ENCODE results near the gene PLCB2.
A peak's percentile ranks its signal among the peaks of the same experiment; 100 is the strongest.

Gene PLCB2

GRCh38 chr15:40342416-40343320 lies 34.9 kb upstream of the PLCB2 start:
- no peak for DNase-seq (ENCODE audit: low read depth in 2 of 2)

- no peak for DNase-seq (ENCODE audit: low read depth in 2 of 2)
These were observed 33.1 kb upstream of the PLCB2 start, which contains the start of gene CCDC9B for GRCh38 chr15:40340740-40341400. Gene CCDC9B (minus strand): TSS chr15:40340939. CDS start chr15:40340819, 120 bp downstream.

- no peak for DNase-seq (ENCODE audit: low read depth in 2 of 2)
These were observed 32.5 kb upstream of the PLCB2 start for GRCh38 chr15:40340038-40340739.

DNA sequence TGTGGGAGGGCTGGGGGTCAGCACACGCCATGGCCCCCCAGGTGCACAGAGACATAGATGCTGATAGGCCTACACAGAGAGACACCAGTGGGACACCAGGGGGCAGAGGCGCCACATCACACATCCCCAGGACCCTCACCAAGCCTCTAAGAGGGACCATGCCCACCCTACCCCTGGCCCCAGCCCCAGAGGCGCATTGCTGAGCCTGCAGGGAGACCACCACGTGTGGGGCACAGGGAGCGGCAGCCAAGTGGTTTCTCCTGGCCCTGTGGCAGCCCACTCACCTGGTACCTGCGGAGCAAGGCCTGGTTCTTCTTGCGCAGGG lies 31.8 kb upstream of the PLCB2 start:
- DNase-seq (ENCODE audit: low read depth in 2 of 2), result no peak

DNA sequence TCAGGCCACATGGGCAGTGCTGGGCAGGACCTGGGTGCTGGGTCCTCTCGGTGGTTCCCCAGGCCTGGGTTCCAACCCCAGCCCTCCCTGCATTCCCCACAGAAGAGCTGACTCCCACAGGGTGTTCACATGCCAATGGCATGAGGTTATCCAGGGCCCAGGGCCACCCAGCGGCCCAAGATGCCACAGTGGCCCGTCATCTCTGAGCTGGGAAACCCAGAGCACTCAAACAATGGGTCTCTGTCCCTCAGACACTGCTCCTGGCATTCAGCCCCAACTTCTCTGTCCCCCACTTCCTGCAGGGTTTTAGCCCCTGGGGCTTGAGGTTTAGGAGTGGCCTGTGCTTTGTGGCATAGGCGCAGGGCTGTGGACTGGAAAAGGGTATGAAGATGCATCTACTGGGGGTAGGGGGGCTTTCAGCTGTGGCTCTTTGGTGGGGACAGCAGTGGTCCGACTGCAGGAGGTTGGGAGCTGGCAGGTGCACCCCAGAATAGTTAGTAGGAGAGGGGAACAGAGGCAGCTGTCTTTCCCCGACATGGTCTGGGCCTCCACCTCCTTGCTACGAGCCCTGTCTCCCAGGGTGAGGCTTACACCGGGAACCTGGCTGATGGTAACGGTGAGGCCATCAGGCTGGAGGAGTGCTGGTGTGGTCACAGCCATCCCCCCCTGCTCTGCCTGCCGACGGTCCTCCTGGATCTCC lies 31.3 kb upstream of the PLCB2 start:
- no peak for DNase-seq (ENCODE audit: low read depth in 2 of 2)

DNA sequence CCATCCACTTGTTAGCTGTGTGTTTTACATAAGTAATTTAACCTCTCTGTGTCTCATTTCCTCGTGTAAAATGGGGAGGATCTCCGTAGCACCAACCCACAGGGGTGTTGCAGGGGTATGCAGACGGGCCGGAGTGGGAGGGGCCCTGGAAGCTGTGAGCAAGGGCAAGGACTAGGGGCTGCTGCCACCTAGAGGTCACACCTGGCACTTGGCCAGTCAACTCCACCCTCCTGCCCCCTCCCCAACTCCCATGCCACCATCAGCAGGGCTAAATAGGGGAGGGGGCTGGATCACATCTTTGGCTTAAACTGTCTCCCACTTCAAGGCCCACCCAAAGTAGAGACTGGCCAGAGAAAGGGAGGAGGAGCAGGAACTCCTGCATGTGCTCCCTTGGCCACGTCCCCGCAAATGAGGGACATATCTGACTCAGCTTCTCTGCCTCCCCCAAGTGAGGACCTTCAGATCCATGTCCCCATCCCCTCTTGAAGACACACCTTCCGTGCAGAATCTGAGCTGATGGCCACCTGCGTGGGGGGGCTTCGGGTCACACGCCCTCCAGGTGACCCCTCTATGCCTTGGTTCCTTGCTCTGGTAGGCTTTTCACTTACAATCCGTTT lies 30.4 kb upstream of the PLCB2 start:
- peak; percentile 72 to 77 for DNase-seq (ENCODE audit: low read depth in 2 of 2)

- no peak for DNase-seq (ENCODE audit: low read depth in 2 of 2)
These were observed 29.9 kb upstream of the PLCB2 start for GRCh38 chr15:40337597-40337996.

- no peak for DNase-seq (ENCODE audit: low read depth in 2 of 2)
These were observed 29.0 kb upstream of the PLCB2 start for GRCh38 chr15:40336744-40337122.

GRCh38 chr15:40335938-40336743 lies 28.4 kb upstream of the PLCB2 start:
- no peak for DNase-seq (ENCODE audit: low read depth in 2 of 2)

- DNase-seq (ENCODE audit: low read depth in 2 of 2), result no peak
These were observed 27.4 kb upstream of the PLCB2 start for GRCh38 chr15:40334941-40335795.

GRCh38 chr15:40334541-40334940 lies 26.8 kb upstream of the PLCB2 start:
- no peak for DNase-seq (ENCODE audit: low read depth in 2 of 2)

DNA sequence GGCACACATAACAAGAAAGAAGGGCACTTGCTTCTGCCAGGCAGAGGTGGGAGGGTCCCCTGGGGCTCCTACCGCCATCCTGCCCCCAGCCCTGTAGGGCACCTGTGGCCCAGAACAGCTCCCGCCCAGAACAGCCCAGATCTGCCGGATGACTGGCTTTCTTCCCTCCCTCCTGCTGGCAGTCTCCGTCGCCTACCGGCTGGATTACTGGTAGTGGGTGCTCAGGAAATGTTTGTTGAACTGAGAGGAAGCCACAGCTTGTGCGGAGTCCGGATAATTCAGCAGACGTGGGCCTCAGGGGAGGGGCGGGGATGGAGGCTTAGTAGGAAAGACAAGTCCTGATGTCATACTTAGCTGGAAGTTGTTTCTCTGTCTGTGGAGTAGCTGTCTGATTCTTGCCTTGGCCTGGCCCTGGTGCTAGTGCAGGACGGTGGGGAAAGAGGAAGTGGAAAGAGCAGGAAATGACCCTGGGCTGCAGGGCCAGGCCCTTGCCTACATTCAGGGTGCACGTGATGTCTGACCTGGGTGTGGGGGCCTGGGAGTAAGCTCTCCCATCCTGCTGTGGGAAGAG lies 26.3 kb upstream of the PLCB2 start:
- DNase-seq (ENCODE audit: low read depth in 2 of 2), result no peak

DNA sequence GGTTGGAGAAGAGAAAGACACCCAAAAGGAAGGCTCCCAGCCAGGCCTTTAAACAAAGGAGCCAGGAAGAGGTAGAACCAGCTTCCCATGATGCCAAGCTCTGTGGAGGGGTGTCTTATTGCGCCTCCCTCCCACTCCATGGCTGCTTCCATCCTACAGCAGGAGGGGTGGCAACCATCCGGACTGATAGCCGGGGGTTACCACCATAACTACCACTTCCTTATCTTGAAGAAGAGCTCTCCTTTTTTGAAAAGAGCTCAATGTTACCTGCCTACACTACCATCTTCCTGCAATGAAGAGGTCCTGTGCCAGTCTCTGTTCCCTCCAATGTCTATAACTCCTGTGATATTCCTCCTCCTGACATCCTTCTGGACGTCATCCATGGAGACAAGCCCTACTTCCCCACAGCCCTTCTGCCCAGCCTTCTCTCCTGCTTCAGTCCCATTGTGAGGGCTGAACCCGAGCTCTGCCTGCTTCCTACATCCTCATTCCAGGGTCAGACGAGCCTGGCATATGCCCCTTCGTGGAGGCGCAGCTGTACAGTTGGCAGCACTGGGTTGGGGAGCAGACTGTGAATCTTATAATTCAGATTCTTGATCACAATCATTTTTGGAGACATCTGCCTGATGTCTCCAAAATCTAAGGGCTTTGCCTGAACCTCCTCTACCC lies 24.5 kb upstream of the PLCB2 start:
- DNase-seq (ENCODE audit: low read depth in 2 of 2), result no peak

DNA sequence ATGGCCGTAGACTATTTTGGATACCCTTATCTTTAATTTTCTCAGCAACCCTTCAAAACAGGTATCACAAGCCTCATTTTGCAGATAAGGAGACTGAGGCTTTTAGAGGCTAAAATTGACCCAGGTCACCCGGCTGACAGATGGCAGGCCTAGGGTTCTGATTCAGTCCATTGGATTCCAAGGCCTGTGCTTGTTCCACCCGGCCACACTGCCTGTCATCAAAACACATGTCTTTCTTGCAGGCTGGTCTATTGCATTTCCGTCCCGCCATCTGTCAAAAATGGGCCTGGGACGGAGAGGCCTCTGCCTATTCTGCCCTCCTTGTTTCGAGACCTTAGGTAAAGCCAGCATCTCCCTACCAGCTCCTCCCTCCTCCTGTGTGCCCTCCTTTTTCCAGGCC lies 23.9 kb upstream of the PLCB2 start:
- no peak for DNase-seq (ENCODE audit: low read depth in 2 of 2)

DNA sequence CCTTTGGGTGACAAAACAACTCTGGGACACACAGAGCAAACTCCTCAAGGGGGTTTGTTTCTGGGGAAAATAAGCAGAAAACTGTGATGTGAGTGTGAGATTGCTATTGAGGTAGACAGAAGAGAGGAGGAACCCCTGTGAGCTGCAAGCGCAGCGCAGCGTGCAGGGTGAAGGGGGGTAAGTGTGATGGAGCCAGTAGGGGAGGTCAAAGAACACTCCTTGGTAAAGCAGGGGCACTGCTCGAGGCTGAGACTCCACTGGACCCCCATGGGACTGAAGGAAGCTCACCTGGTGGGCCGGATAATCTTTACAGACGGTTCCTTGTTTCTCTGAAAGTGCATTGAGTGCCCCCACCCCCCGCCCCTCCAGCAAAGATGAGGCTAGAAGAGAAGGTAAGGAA lies 23.3 kb upstream of the PLCB2 start:
- DNase-seq (ENCODE audit: low read depth in 2 of 2), result no peak

DNA sequence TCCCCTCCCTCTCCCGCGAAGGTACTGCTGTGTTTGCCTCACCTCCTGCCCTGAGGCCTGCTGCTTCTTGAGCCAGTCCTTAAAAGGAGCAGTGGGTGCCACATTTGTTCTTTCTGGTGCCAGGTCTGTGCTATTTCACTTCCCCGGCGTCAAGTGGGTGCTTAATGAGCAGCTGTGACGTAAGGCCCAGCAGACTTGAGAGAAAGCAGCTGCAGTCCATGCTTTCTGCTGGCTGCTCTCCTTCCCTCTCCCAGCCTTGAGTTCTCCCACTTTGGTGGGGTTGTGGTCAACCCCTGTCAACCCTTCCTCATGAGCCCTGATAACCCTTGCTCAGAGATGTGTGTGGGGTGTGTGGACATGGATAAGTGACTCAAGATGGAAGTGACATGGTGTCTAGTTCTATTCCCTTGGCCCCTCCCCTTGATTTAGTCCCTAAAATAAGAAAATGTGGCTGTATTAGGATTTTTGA lies 22.7 kb upstream of the PLCB2 start:
- DNase-seq (ENCODE audit: low read depth in 2 of 2), result no peak

DNA sequence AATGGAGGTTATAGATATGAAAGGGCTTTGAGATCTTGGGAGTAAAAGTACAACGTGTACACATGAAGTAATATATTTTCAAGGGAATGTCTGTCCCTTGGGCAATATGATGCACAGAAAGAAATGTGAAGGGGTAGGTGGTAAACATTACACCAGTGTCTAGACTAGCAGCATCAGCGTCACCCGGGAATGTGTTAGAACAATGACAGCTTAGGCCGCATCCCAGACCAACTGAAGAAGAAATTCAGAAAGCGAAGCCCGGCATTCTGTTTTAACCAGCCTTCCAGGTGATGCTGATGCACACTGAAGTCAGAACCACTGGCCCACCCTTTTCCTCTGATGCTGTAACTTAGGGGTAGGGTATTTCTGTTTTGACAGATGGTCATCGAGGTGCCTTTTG lies 22.1 kb upstream of the PLCB2 start:
- DNase-seq (ENCODE audit: low read depth in 2 of 2), result no peak

DNA sequence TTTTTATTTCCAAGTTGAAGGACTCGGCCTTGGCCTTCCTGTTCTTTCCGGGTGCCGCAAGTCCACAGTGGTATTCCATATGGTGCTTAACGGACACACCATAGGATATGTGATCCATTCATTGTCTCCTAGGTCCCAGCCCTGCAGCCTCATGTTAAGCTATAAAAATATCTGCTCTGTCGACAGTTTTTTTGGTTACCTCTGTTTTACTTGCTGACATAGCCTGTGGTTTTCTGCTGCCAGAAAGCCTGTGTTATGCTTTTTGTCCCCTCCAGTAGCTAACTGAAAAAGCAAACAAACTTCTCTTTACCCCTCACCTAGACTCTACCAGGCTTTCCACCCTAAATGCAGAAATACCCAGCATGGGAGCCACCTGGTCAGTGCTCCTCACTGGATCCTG lies 21.0 kb upstream of the PLCB2 start:
- no peak for DNase-seq (ENCODE audit: low read depth in 2 of 2)

DNA sequence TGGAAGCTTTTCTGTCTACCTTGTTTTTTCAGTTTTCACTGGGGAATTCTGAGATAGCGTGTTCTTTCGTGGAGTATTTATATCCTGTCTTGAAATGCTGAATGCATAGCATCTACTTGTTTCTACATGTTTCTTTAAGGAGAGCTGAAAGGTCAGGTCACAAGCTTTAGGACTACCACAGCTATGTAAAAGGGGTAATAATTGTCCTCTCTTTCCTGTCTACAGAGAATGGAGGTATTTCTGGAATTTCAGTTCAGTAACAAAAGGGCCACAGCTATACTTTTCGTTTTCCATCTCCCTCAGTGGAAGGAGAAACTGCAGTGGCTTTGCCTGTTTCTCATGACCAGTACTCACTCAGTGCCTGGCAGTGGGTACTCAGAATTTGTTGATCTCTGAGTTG lies 20.4 kb upstream of the PLCB2 start:
- no peak for DNase-seq (ENCODE audit: low read depth in 2 of 2)
